HG02571 (cell line): ENCODE data around the gene CADPS.

ENCODE experiments used
- ATAC-seq: cut with Tn5 transposase; IDR thresholded peaks from one replicate; pipeline ENCODE4 v1.9.1; 2021; ENCODE audit warnings: mild to moderate bottlenecking, moderate library complexity; ENCODE audit not compliant: unreplicated experiment

The CADPS gene

DNA sequence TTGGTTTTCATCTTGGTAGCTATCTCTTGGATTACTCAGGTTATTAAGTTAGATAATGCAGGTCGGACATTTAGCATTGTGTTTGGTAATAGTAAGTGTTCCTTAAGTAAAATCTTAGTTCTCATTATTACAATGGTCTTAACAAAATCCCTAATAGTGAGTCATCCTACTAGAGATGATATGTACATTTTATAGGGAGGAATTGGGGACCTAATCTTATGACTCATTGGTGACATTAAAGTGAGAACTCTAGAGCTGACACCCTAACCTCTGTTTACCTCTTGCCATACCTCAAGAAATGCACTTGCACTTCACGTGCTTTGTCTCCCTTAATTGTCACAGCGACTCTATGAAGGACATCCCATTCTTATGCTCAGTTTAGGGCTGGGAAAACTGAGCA lies 174.9 kb downstream of the CADPS start:
- ATAC-seq = no peak

DNA sequence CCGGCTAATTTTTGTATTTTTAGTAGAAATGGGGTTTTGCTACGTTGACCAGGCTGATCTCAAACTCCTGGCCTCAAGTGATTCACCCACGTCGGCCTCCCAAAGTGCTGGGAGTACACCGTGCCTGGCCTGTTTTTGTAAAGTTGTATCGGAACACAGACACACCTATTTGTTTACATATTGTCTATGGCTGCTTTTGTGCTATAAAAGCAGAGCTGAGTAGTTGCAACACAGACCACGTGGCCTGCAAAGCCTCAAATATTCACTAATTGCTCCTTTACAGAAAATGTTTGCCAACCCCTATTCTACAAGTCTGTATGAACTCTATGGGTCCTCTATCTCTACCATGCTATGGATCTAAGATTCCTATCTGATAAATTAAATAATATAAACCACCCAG lies 175.5 kb downstream of the CADPS start:
- no peak for ATAC-seq

DNA sequence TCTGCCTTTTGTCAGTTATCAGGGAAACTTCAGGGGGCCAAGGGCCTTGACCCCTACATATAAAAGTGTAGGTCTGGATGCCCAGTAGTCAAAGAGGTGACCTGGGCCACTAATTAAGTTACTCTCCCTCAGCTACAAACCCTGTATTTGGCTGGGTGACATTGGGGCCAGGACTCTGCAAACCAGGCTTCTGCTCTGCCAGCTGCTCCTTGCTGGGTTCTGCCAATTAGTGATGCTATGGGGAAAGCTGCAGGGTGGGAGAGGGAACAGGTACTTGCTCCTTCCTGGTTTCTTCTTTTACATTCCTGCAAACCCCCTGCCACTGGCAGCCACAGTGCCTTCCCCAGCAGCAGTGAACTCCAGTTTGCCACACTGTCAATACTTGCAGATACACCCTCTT lies 179.2 kb downstream of the CADPS start:
- no peak for ATAC-seq

DNA sequence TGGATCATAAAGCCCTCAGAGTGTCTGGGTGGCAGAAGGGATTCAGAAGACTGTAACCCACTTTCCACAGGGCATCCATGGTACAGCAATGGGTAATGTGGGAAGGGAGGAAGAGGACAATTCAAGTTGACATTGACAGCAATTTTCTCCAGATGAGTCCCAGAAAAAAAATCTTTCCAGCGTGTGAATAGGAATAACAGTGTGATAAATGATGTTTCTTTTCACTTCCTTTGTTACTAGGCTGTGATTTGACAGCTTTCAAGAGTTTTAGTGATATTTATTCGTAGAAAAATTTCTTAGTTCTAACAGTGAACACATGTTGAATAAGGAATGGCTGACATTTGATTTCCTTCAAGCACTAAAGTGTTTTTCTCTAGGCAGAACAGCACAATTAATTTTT lies 186.4 kb downstream of the CADPS start:
- ATAC-seq = no peak

DNA sequence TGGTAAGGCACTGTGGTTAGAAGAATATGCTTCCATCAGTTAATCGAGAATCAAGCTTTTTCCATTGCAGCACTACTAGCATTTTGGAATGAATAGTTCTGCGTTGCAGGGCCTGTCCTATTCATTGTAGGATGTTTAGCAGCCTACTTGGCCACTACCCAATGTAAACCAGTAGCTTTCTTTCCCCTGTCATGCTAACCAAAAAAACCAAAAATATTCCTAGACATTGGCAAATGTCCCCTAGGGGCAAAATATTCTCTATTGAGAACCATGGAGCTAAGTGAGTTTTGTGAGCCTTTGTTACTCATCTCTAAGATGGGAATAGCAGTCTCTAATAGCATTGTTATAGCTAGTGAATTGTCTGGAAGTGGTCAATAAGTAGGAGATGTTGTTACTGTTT lies 187.2 kb downstream of the CADPS start:
- ATAC-seq = no peak

DNA sequence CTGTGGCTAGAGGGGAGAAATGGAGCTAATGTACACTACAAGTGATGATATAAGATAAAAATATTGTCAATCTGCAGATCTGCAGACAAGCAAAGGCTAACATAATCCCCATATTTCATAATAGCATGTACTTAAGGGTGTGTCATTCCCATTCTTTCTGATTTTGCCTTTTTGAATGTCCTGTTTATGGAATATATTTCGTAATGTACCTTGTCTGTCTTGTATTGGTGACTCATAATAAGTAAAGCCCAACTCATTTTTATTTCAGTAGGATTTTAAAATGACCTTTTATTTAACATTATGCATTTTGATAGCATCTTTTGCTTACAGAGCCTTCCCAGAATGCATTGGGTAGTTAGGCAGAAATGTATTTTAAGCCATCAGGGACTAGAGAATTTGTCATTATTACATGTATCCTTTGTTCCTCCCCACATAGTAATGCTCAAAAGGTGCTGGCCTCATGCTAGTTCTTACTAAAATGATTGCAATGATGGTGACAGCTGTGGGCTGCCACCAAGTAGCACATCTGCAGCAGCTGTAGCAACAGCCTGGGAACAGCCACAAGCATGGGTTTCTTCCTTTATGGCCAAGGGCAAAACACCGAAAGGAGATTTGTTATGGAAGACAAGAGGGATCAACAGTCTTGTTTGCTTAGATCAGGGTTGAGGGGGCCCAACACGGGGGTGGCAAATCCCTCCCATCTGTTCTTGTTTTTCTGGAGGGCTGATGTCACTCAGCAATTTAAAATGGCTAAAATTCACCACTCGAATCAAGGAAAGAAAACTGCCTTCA lies 188.5 kb downstream of the CADPS start:
- no peak for ATAC-seq

DNA sequence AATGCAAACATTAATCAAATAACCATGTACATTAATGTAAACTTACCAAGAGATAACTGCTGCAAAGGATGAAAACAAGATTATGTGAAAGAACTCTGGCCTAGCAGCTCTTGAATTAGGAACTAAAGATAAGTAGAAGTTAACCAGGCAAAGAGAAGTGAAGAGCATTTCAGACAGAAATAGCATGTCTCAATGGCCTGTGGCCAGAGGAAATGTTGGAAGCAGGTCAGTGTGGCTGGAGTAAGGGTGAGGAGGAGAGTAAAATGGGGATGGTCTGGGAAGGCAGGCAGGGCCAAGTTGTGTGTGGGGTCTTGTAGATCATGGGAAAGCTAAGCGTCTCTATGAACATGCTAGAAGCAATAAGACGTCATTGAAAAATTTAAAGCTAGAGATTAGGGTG lies 192.4 kb downstream of the CADPS start:
- no peak for ATAC-seq

DNA sequence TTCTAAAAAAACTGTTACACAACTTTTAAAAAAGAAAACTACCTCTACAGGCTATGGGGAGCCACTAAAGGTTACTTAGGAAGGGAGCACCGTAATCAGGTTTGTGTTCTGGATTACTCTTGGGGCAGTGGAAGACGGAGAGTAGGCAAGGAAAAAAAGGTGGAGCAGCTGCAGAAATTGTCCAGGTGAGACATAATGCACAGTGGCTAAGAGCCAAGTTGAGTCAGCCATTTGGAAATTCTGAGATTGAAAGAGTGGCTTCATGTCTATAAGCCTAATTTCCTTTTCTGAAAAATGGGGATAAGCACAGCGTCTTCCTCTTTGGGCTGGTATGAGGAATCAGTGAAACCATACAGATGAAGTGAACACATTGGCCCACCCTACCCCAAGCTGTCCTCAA lies 195.2 kb downstream of the CADPS start:
- ATAC-seq = no peak

DNA sequence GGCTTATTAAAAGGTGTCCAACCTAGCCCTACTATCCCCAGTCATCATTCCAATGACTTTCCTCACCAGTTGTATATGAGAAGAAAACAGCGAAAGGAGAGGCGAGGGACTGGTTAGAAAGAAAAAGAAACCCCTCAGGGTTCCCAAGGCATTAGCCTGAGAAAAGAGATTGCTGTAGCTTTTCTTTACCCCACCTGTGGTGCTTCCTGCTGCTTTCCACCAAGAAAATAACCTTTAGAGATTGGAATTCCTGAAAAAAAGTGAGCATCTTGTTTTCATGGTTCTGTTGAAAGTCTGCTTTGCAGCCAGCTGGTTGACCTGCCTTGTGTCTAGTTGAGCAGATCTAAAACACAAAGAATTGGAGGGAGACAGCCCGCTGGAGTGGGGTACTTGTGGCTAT lies 196.4 kb downstream of the CADPS start:
- ATAC-seq = no peak

DNA sequence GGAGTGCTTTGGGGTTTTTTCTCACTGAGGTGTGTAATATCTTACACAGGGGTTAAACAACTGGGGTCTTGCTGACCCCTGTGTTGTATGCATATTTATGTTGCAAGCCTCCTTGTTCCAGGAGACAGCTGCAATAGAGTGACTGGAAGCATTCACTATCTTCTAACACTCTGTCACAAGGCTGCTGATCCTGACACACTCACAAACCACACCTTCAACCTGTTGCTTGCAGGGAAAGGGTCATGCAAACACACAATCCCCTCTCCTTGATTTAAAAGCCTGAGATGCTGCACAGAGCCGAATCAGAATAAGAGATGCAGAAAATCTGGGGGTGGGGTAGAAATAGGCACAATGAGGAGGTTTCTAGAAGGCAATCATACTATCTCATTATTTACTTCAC lies 197.3 kb downstream of the CADPS start:
- ATAC-seq = no peak

DNA sequence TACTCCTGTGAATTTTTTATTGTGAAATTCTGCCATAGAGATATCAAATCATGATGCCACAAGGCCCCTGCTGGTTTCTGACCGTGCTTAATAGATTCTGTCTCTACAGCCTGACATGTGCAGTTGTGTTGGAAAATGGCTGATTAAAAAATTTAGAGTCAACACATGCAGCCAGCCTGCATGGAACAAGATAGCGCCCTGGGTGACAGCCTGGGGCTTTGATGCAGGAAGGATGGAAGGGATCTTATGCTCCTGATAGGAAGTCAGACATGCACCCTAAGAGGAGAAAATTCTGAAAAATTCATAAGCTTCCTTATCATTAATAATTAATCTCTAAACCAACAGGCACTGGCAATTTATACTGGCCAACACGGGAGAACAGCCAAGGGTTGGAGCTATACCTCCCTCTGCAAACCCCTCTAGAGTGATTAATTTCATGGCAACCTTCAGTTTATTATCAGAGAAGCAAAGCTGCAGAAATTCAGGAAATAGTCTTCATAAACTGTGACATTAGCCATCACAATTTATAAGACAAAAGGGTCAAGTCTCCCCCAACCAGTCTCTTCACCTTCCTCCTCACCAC lies 198.4 kb downstream of the CADPS start:
- ATAC-seq = no peak

DNA sequence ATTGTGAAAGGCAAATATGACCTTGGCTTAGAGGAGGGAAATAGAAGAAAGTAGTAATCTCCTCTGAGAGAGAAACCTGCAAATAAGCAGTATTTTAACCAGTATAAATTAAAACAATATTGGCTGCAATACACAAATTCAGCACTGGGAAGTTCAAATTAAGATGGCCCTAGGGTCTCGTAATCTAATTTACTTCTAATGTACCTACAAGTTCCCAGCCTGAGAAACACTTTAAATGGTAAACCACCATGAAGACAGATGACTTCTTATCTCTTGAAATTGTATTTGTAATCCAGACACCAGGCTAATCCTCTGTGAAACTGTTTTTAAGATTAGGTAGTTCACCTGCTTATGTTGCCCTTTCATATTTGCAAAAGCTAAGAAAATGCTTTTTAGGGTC lies 199.7 kb downstream of the CADPS start:
- ATAC-seq = no peak

DNA sequence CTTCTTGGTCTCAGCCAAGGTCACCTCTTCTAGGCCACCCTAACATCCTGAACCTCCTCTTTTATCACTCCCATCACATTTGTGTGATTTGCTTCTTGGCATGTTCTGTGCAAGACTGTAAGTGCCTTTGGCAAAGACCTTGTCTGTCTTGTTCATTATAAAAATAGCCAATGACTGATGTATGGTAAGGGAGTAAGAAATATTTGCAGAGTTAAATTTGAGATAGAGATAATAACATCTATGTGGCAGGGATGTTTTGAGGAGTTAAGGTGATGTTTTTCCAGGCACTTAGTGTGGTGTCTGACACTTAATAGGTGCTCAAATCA lies 202.3 kb downstream of the CADPS start:
- no peak for ATAC-seq

DNA sequence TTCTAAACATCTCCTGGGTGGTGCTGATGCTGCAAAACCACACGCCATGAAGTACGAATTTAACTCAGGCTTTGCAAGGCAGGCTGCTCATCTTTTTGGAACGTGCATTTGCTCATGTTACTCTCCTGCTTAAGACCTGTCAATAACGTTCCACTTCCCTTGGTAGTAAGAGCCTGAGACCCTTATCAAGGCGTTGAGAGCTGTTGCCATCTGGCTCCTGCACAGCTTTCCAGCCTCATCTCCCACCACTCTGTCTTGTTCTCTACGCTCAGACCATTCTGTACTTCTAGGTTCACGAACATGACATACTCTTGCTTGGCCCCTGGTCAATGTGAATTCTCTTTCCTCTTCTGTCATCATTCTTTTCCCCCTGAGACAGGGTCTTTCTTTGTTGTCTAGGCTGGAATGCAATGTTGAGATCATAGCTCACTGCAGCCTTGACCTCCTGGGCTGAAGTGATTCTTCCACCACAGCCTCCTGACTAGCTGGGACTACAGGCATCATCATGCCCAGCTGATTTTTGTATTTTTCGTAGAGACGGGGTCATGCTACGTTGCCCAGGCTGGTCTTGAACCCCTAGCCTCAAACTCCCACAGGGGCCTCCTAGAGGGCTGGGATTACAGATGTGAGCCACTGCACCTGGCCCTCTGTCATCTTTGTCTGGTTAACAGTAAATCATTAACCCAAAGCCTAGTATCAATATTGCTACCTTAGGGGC lies 202.8 kb downstream of the CADPS start:
- peak; percentile 67 for ATAC-seq

DNA sequence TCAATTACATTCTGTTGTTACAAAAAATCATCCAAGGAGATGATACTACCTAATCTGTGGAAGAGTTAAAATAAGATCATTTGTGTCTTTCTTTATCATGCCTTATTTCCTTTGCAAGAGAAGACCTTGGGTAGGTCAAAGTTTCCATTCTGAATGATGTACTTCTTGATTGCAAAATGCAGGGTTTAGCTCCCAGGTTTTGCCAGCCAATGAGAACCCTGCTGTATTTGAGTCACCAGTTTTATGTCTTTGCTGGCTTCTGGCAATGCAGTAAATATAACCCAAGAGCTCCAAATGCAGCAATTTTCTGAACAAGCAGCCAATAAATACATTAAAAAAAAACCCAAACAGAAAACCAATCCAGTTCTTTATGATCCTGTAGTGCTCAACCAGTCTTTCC lies 204.9 kb downstream of the CADPS start:
- no peak for ATAC-seq

DNA sequence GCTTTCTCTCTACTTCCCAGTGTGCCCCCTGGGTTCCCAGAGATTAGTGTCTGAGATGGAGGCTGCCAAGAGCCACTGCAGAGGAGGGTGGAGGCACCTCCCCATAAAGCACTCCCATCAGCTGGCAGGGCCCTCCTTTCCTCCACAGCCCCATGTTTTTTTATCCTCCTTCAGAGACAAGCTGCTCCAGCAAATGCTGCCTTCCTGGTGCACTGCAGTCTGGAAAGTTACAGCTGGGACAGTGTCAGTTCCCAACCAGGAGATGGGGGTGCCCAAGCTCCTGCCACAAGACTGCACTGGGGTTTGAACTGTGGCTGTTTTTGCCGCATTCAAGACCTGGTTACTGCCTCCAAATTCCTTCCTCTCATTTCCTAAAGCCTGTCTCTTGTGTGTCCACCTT lies 206.1 kb downstream of the CADPS start:
- ATAC-seq = no peak

DNA sequence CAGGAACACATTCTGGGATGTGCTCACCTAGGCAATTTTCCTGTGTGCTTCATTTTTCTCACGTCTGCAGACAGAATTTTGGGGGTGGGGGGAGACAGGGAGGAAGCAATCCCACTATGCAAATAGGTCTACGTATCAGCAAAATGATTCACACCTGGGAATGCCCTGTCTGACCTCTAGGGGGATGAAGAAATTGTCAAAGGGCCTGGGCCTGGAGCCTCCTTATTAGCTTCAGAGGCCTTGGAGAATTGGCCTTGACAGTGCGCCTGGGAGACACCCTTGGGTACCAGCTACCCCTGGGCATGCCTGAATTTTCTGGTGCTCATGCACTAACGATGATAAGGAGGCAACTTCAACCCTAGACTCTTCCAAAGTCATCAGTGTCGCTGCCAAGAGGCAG lies 207.5 kb downstream of the CADPS start:
- no peak for ATAC-seq

DNA sequence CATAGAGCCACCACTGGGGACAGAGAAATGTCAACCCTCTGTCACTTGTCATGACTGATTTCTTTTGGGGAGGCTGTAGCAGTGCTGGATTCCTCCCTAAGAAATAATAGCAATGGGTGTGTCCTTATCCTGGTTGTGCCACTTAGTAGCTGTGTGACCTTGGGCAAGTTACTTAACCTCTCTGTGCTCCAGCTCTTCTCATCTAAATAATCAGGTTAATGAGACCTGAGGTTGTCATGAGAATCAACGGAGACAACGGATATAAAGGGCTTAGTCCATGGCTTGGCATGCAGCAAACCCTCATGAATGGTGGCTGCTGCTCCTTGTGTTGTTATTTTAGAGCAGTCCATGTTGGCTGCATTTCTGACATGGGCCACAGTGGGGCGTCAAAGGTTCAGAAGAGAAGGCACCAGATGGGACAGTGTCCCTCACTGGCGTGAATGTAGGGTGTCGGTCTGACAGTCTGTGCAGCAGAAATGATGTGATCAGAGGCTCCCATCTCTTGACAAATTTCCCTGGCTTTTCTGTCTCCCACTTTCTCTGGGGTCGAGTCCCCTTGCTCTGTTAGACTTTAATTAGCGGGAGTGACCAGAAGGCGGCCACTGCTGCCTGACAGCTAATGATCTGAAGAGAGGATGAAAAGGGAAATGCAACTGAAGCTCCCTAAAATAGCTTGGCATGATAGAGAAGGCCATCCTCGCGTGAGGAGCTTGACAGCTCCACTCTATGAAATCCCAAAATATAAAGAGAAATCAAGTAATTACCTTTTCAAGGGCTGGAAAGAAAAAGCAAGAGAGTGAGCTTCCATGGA lies 209.4 kb downstream of the CADPS start:
- ATAC-seq = peak; percentile 90

DNA sequence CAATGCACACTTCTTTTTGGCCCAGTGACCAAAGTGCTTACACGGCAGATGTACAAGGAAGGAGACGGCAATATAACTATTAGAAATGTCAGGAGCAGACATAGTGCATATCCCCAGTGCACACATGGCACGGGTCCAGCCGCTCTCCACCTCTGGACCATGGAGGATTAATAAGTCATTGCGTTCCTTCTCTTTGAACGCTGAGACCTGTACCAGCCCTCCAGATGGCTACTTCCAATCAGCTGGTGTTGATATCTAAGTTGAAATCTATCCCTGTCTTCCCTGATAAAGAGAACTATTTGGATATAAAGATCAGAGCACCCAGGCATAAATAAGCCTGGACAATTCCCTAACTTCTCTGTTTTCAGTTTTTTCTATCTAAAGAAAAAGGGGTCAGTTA lies 212.5 kb downstream of the CADPS start:
- ATAC-seq = no peak

DNA sequence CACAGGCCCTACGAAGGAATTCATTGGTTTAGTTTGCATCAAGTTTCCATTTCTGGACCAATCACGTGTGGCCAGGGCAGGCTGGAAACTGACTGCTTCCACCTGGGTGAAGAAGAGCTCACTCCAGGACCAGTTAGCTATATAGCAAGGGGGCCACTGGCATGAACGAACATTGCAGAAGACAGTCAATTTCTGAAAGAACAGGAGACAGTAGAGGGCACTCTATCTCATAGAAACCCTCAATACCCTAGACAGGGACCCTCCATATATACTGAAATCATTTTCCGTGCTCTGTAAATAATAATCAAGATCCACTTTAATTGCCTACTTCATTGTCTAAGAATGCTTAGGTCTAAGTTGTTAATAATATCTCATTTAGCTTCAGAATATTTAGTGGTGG lies 215.6 kb downstream of the CADPS start:
- ATAC-seq = no peak

DNA sequence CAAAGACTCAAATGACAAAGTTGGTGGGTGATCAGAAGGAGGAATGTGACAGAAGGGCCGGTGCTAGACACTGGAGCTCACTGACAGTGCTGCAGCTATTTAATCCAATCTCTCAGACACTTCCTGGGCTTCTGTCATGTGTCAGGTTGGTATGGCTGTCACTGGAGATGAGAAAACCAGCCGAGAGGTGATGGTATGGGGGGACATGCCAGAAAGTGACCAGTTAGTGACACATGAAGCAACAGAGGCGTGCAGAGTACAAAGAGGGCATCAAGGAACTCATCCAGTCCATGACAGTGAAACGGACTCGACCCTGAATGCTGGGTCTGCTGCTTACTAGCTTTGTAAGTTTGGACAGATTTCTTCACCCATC lies 219.5 kb downstream of the CADPS start:
- ATAC-seq = no peak
